Activated CD8-positive, alpha-beta T cell treated with anti-CD3 and anti-CD28 coated beads, Interleukin-2, amount 10 ng/mL, durations not matched to agents 7 days and 5 days (primary cell): ENCODE results near the gene DCN. TPM values are rescaled to one million over a fixed set of nuclear protein-coding genes. Genes with fewer than 3 reads are reported as not detected.

Experiments used
- ATAC-seq: fragments of 150-1000 bp; cut with Tn5 transposase; one replicate; pipeline ENCODE4 v1.10.0; 2021; ENCODE audit warnings: moderate library complexity
- CTCF ChIA-PET: fragments of 350-600 bp; sonication (Branson Sonifier 250); formaldehyde crosslinking; loops from one replicate; lab custom pipeline; 2021; ENCODE audit warnings: antibody characterized with exemption; lab: Charles Lee
- POLR2A ChIA-PET: fragments of 350-600 bp; sonication (Branson Sonifier 250); formaldehyde crosslinking; loops from one replicate; lab custom pipeline; 2021; ENCODE audit warnings: antibody characterized with exemption; lab: Charles Lee
- DNase-seq: peaks from one replicate; pipeline ENCODE4 v3.0.0-alpha.2; 2020
- H3K27ac Mint-ChIP-seq: one replicate; pipeline ENCODE4 v1.8.0; 2021; ENCODE audit warnings: mild to moderate bottlenecking, mixed read lengths
- H3K27me3 Mint-ChIP-seq: one replicate; pipeline ENCODE4 v1.8.0; 2021; ENCODE audit warnings: low read depth, mixed read lengths
- H3K36me3 Mint-ChIP-seq: one replicate; pipeline ENCODE4 v1.8.0; 2021; ENCODE audit warnings: low read depth, mixed read lengths
- H3K4me1 Mint-ChIP-seq: one replicate; pipeline ENCODE4 v1.8.0; 2021; ENCODE audit warnings: low read depth, mixed read lengths
- H3K4me3 Mint-ChIP-seq: one replicate; pipeline ENCODE4 v1.8.0; 2021; ENCODE audit warnings: mild to moderate bottlenecking, mixed read lengths
- H3K9me3 Mint-ChIP-seq: one replicate; pipeline ENCODE4 v1.8.0; 2022; ENCODE audit warnings: mixed read lengths; ENCODE audit not compliant: insufficient read depth
- total RNA-seq, 2 experiments: library from RNA; stranded (reverse); gene quantifications; one replicate each; pipeline ENCODE4 v1.2.3, GENCODE V29; 2021

DCN gene
- total RNA-seq, 2 experiments from 2014 or later: not detected

GRCh38 chr12:91163116-91163515, 19.5 kb downstream of the DCN start:
- CTCF ChIA-PET: no interaction called here
- ATAC-seq (no peak), DNase-seq (no peak)
- Mint-ChIP-seq H3K4me3 (no peak overlapping the region), H3K27ac (no peak overlapping the region), H3K4me1 (no peaks in the 10 kb centered on the region), H3K27me3 (peaks cover 2% of the 10 kb centered on the region), H3K36me3 (no peaks in the 10 kb centered on the region), H3K9me3 (no peaks in the 10 kb centered on the region)
- POLR2A ChIA-PET: no interaction called here

- CTCF ChIA-PET: interaction anchor here (0.6 kb wide), 1 partner anchor 119 kb away, joined by 3 read pairs; no protein-coding TSS in a partner anchor
- Mint-ChIP-seq H3K9me3 (no peaks in the 10 kb centered on the region), H3K36me3 (no peaks in the 10 kb centered on the region), H3K27ac (no peak overlapping the region), H3K27me3 (peaks cover 2% of the 10 kb centered on the region), H3K4me3 (no peak overlapping the region), H3K4me1 (no peaks in the 10 kb centered on the region)
- POLR2A ChIA-PET: no interaction called here
- ATAC-seq (no peak), DNase-seq (no peak)
These were observed 21.6 kb downstream of the DCN start for GRCh38 chr12:91161009-91161408.

- Mint-ChIP-seq H3K36me3 (no peaks in the 10 kb centered on the region), H3K9me3 (no peaks in the 10 kb centered on the region), H3K4me3 (no peak overlapping the region), H3K27ac (no peak overlapping the region), H3K4me1 (no peaks in the 10 kb centered on the region), H3K27me3 (no peaks in the 10 kb centered on the region)
- CTCF ChIA-PET: no interaction called here
- POLR2A ChIA-PET: no interaction called here
- ATAC-seq (no peak), DNase-seq (no peak)
These were observed 26.6 kb downstream of the DCN start for GRCh38 chr12:91155990-91156389.

GRCh38 chr12:91154131-91154530, 28.5 kb downstream of the DCN start:
- H3K36me3 Mint-ChIP-seq: no peaks in the 10 kb centered on the region
- POLR2A ChIA-PET: no interaction called here
- no peak for DNase-seq
- no peaks in the 10 kb centered on the region for H3K9me3 Mint-ChIP-seq
- H3K27ac Mint-ChIP-seq: no peak overlapping the region
- no peak overlapping the region for H3K4me3 Mint-ChIP-seq
- CTCF ChIA-PET: no interaction called here
- ATAC-seq: no peak
- H3K27me3 Mint-ChIP-seq: no peaks in the 10 kb centered on the region
- H3K4me1 Mint-ChIP-seq: no peaks in the 10 kb centered on the region

GRCh38 chr12:91144053-91144452, 38.6 kb downstream of the DCN start:
- H3K36me3 Mint-ChIP-seq: no peaks in the 10 kb centered on the region
- ATAC-seq (no peak), DNase-seq (no peak)
- POLR2A ChIA-PET: no interaction called here
- H3K9me3 Mint-ChIP-seq: no peaks in the 10 kb centered on the region
- no peaks in the 10 kb centered on the region for H3K4me1 Mint-ChIP-seq
- H3K27me3 Mint-ChIP-seq: no peaks in the 10 kb centered on the region
- H3K27ac Mint-ChIP-seq: no peak overlapping the region
- no peak overlapping the region for H3K4me3 Mint-ChIP-seq
- CTCF ChIA-PET: no interaction called here

GRCh38 chr12:91143206-91143605, 39.4 kb downstream of the DCN start:
- POLR2A ChIA-PET: no interaction called here
- no peaks in the 10 kb centered on the region for H3K9me3 Mint-ChIP-seq
- no peak overlapping the region for H3K27ac Mint-ChIP-seq
- DNase-seq: no peak
- no peak overlapping the region for H3K4me3 Mint-ChIP-seq
- H3K27me3 Mint-ChIP-seq: no peaks in the 10 kb centered on the region
- CTCF ChIA-PET: no interaction called here
- H3K36me3 Mint-ChIP-seq: no peaks in the 10 kb centered on the region
- ATAC-seq: no peak
- no peaks in the 10 kb centered on the region for H3K4me1 Mint-ChIP-seq

- no peak overlapping the region for H3K4me3 Mint-ChIP-seq
- DNase-seq (no peak), ATAC-seq (no peak)
- no peaks in the 10 kb centered on the region for H3K9me3 Mint-ChIP-seq
- ChIA-PET CTCF (no interaction called here), POLR2A (no interaction called here)
- no peaks in the 10 kb centered on the region for H3K4me1 Mint-ChIP-seq
- no peaks in the 10 kb centered on the region for H3K36me3 Mint-ChIP-seq
- H3K27ac Mint-ChIP-seq: no peak overlapping the region
- no peaks in the 10 kb centered on the region for H3K27me3 Mint-ChIP-seq
These were observed 40.4 kb downstream of the DCN start for GRCh38 chr12:91142221-91142631.

GRCh38 chr12:91140026-91140931, 42.3 kb downstream of the DCN start:
- DNase-seq (no peak), ATAC-seq (no peak)
- H3K9me3 Mint-ChIP-seq: no peaks in the 10 kb centered on the region
- H3K4me1 Mint-ChIP-seq: no peaks in the 10 kb centered on the region
- no peak overlapping the region for H3K4me3 Mint-ChIP-seq
- H3K27ac Mint-ChIP-seq: no peak overlapping the region
- H3K36me3 Mint-ChIP-seq: no peaks in the 10 kb centered on the region
- ChIA-PET CTCF (no interaction called here), POLR2A (no interaction called here)
- H3K27me3 Mint-ChIP-seq: no peaks in the 10 kb centered on the region

- Mint-ChIP-seq H3K9me3 (no peaks in the 10 kb centered on the region), H3K27me3 (no peaks in the 10 kb centered on the region), H3K4me3 (no peak overlapping the region), H3K27ac (no peak overlapping the region), H3K36me3 (no peaks in the 10 kb centered on the region), H3K4me1 (no peaks in the 10 kb centered on the region)
- POLR2A ChIA-PET: no interaction called here
- ATAC-seq (no peak), DNase-seq (no peak)
- CTCF ChIA-PET: no interaction called here
These were observed 43.3 kb downstream of the DCN start for GRCh38 chr12:91139286-91139685.

- ChIA-PET POLR2A (no interaction called here), CTCF (no interaction called here)
- no peak overlapping the region for H3K27ac Mint-ChIP-seq
- H3K4me3 Mint-ChIP-seq: no peak overlapping the region
- no peak for DNase-seq
- H3K27me3 Mint-ChIP-seq: no peaks in the 10 kb centered on the region
- H3K36me3 Mint-ChIP-seq: no peaks in the 10 kb centered on the region
- H3K4me1 Mint-ChIP-seq: no peaks in the 10 kb centered on the region
- no peak for ATAC-seq
- H3K9me3 Mint-ChIP-seq: no peaks in the 10 kb centered on the region
These were observed 44.2 kb downstream of the DCN start for GRCh38 chr12:91138337-91138920.

GRCh38 chr12:91133871-91134270, 48.7 kb downstream of the DCN start:
- ATAC-seq (no peak), DNase-seq (no peak)
- ChIA-PET POLR2A (no interaction called here), CTCF (no interaction called here)
- Mint-ChIP-seq H3K9me3 (no peaks in the 10 kb centered on the region), H3K27ac (no peak overlapping the region), H3K27me3 (no peaks in the 10 kb centered on the region), H3K4me1 (no peaks in the 10 kb centered on the region), H3K4me3 (no peak overlapping the region), H3K36me3 (no peaks in the 10 kb centered on the region)

GRCh38 chr12:91129662-91130362, 52.8 kb downstream of the DCN start:
- no peak for ATAC-seq

More at GRCh38 chr12:91129662-91130362, 52.8 kb downstream of the DCN start:
- no peaks in the 10 kb centered on the region for H3K9me3 Mint-ChIP-seq
- no peaks in the 10 kb centered on the region for H3K36me3 Mint-ChIP-seq
- ChIA-PET CTCF (no interaction called here), POLR2A (no interaction called here)
- no peak overlapping the region for H3K27ac Mint-ChIP-seq
- no peak for DNase-seq
- H3K4me3 Mint-ChIP-seq: no peak overlapping the region
- H3K4me1 Mint-ChIP-seq: no peaks in the 10 kb centered on the region
- H3K27me3 Mint-ChIP-seq: no peaks in the 10 kb centered on the region
